Ovary (tissue), 9 donors: ENCODE measurements around the gene SNX13. TPM values are rescaled to one million over a fixed set of nuclear protein-coding genes. Genes with fewer than 3 reads are reported as not detected.

Experiments
- DNase-seq, 5 donors: peaks; one replicate each; pipeline ENCODE4 v3.0.0-alpha.2; 2019 to 2020
- H3K27ac ChIP-seq, 2 donors: fragments of 200-600 bp; one replicate each; pipeline versions ENCODE4 v1.5.1 to v1.8.0; 2019 to 2022
- H3K27me3 ChIP-seq: fragments of 200-600 bp; one replicate; pipeline ENCODE4 v1.8.0; 2022
- H3K36me3 ChIP-seq: fragments of 200-600 bp; sonication (generic); one replicate; pipeline ENCODE4 v1.5.1; 2019
- H3K4me1 ChIP-seq: one replicate; pipeline ENCODE4 v1.8.1; 2013; ENCODE audit warnings: mild to moderate bottlenecking, moderate library complexity; ENCODE audit not compliant: insufficient read depth
- H3K4me3 ChIP-seq: fragments of 200-600 bp; sonication (generic); one replicate; pipeline ENCODE4 v1.5.1; 2017
- H3K9me3 ChIP-seq, 2 donors: fragments of 200-600 bp in 1 of 2; sonication (generic) in 1 of 2; one replicate each; pipeline versions ENCODE4 v1.5.1 to v1.8.1; 2013 to 2019; ENCODE audit warnings: mild to moderate bottlenecking in 1 of 2, moderate library complexity in 1 of 2
- CTCF ChIP-seq, 3 donors: fragments of 450-650 bp in 2 of 3; fragments of 200-600 bp in 1 of 3; IDR thresholded peaks; one replicate each; pipeline versions ENCODE4 v1.5.1 to v1.8.0; 2016 to 2022; ENCODE audit warnings: antibody characterized with exemption in 3 of 3, mild to moderate bottlenecking in 1 of 3
- EP300 ChIP-seq: sonication (generic); formaldehyde crosslinking; IDR thresholded peaks from one replicate; pipeline ENCODE4 v1.6.1; 2017; ENCODE audit warnings: antibody characterized with exemption
- POLR2A ChIP-seq: fragments of 450-650 bp; IDR thresholded peaks from one replicate; pipeline ENCODE4 v1.6.1; 2017; ENCODE audit warnings: antibody characterized with exemption, mild to moderate bottlenecking, moderate library complexity
- WGBS, 3 donors: extraction: QIAGEN DNeasy Blood & Tissue Kit in 1 of 3; methylation state at CpG; one replicate each; pipeline versions ENCODE4 v1.1.5 to v1.1.7; 2013 to 2017; 5-methylcytosine and 5-hydroxymethylcytosine counted together
- intact Hi-C, 4 donors: fragments of 100-400 bp; cut with DNase I; formaldehyde crosslinking; loops; one replicate each; pipeline versions ENCODE4 v1.11.0 to v1.15.1; 2022 to 2023
- polyA plus RNA-seq, 2 donors: library from polyadenylated mRNA; stranded (reverse); fragments of 200-250 nt in 1 of 2; fragments of 350-450 nt in 1 of 2; fragmentation: Illumina TruSeq in 1 of 2; extraction: RNeasy Lipid Tissue Mini Kit (QIAGEN cat#74804) in 1 of 2; gene quantifications; one replicate each; pipeline ENCODE4 v1.2.3, GENCODE V29; 2013 to 2014
- total RNA-seq, 7 donors: library from RNA; depleted of rRNA in 2 of 7; stranded (reverse); fragments of >200 nt in 2 of 7; fragmentation: NEBNext Ultra II Directional in 3 of 7; extraction: Animal tissue kit (Norgen Biotek cat#: 25700) in 3 of 7; gene quantifications; one replicate each; pipeline versions ENCODE4 v1.1.0 to v1.2.4, GENCODE V29; 2016 to 2023
- donor health status: DM: no; HTN: no; CAD: no; lungs with moderate emphysema.
- donor health status: DM: no; HTN: no; CAD: no.
- donor health status: Bipolar disorder and iron deficiency.
- donor health status: DM: yes; HTN: yes; CAD: no.
- donor health status: DM: no; HTN: no; CAD: no.
- donor health status: DM: yes; HTN: yes; CAD: no.

Gene SNX13
- total and polyA plus RNA-seq, 9 donors = 12.1 to 51.1 (median 46.1) TPM

GRCh38 chr7:17848516-17848915, 91.8 kb downstream of the SNX13 start:
- Histone ChIP-seq H3K9me3 (no peaks in the 10 kb centered on the region), H3K4me3 (no peak overlapping the region), H3K27me3 (no peaks in the 10 kb centered on the region), H3K27ac (no peak overlapping the region), H3K4me1 (no peaks in the 10 kb centered on the region), H3K36me3 (no peaks in the 10 kb centered on the region)
- no peak for TF ChIP-seq EP300
- intact Hi-C loops = no loop called here
- DNase-seq = peak in 1 of 5 donors; percentile 5
- 94 to 98% (median 96%) methylated on average over 10 of the region's 10 CpGs for WGBS, 3 donors

GRCh38 chr7:17846935-17847334, 93.4 kb downstream of the SNX13 start:
- intact Hi-C loops = no loop called here
- Histone ChIP-seq H3K4me3 (no peak overlapping the region), H3K36me3 (no peaks in the 10 kb centered on the region), H3K27me3 (no peaks in the 10 kb centered on the region), H3K27ac (no peak overlapping the region), H3K4me1 (no peaks in the 10 kb centered on the region), H3K9me3 (no peaks in the 10 kb centered on the region)
- no peak for DNase-seq
- WGBS, 3 donors = 90 to 94% (median 91%) methylated on average over 5 of the region's 5 CpGs
- TF ChIP-seq CTCF (IDR thresholded peaks at IDR 0.05) (no peak), EP300 (no peak), POLR2A (no peak)

GRCh38 chr7:17845197-17845547, 95.1 kb downstream of the SNX13 start:
- no peak for DNase-seq
- Histone ChIP-seq H3K36me3 (no peaks in the 10 kb centered on the region), H3K4me3 (no peak overlapping the region), H3K27ac (no peak overlapping the region), H3K9me3 (no peaks in the 10 kb centered on the region), H3K4me1 (no peaks in the 10 kb centered on the region), H3K27me3 (no peaks in the 10 kb centered on the region)
- no peak for TF ChIP-seq CTCF (IDR thresholded peaks at IDR 0.05)
- TF ChIP-seq POLR2A = no peak
- no peak for TF ChIP-seq EP300
- intact Hi-C loops = no loop called here
- WGBS, 3 donors = 93 to 96% (median 96%) methylated on average over 4 of the region's 4 CpGs

GRCh38 chr7:17844514-17845196, 95.6 kb downstream of the SNX13 start:
- WGBS, 3 donors = 85 to 89% (median 88%) methylated on average over 3 of the region's 3 CpGs
- H3K4me1 ChIP-seq = no peaks in the 10 kb centered on the region
- intact Hi-C loops = no loop called here
- no peaks in the 10 kb centered on the region for H3K9me3 ChIP-seq
- no peaks in the 10 kb centered on the region for H3K36me3 ChIP-seq
- TF ChIP-seq POLR2A (no peak), EP300 (no peak), CTCF (IDR thresholded peaks at IDR 0.05) (no peak)
- no peak overlapping the region for H3K27ac ChIP-seq
- no peak overlapping the region for H3K4me3 ChIP-seq
- DNase-seq = no peak
- no peaks in the 10 kb centered on the region for H3K27me3 ChIP-seq

- TF ChIP-seq EP300 (no peak), CTCF (IDR thresholded peaks at IDR 0.05) (no peak), POLR2A (no peak)
- no peak overlapping the region for H3K27ac ChIP-seq
- WGBS, 3 donors = 82 to 97% (median 86%) methylated on average over 4 of the region's 4 CpGs
- no peaks in the 10 kb centered on the region for H3K4me1 ChIP-seq
- no peak for DNase-seq
- H3K9me3 ChIP-seq = no peaks in the 10 kb centered on the region
- no peaks in the 10 kb centered on the region for H3K36me3 ChIP-seq
- intact Hi-C loops = no loop called here
- no peak overlapping the region for H3K4me3 ChIP-seq
- no peaks in the 10 kb centered on the region for H3K27me3 ChIP-seq
Observed at GRCh38 chr7:17844022-17844421, 96.3 kb downstream of the SNX13 start.
